Measurements from ENCODE around the gene RANBP17.
"Not testable (repeated sequence)": the region's sequence is repeated elsewhere in the genome, so short reads cannot be mapped to it uniquely, and the experiment has no call there.

Gene RANBP17

GRCh38 chr5:170861917-170862766 lies at the start of gene RANBP17:
TSS of gene RANBP17 (plus strand) at chr5:170862018.
- no peak for DNase-seq

DNA sequence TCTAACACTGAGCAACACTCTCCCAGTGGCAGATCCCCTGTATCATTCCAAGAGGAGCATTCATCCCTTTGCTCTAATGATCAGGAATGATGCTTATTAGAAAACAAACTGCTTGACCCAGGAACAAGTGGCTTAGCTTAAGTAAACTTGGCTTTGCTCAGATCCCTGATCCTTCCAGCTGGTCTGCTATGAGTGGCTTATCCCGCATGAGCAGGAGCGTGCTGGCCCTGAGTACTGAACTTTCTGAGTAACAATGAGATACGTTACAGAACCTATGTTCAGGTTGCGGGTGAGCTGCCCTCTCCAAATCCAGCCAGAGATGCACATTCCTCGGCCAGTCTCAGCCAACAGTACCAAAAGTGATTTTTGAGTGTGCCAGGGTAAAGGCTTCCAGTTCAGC lies 48.6 kb upstream of the RANBP17 start:
- no peak for DNase-seq

- DNase-seq, result no peak
These were observed 44.6 kb upstream of the RANBP17 start for GRCh38 chr5:170817195-170817594.

DNA sequence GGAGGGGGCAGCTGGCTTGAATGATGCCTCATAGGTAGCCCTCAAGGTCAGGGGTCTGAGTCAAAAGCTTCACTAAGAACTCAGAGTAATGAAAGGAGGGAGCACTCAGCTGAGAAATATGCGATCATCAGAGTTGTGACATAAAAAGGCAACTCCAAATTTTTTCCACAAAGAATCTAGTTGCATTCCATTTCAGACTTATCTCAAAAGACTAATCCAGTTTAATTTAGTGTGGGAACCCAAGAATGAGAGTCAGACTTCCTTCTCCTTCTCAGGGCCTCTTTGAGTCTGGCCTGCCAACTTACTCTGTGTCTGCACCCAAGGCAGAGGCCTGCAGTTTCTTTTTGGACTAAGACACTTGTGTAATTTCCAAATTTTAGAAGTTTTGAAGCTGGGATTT lies 43.6 kb upstream of the RANBP17 start:
- no peak for DNase-seq

GRCh38 chr5:170819824-170820223 lies 42.0 kb upstream of the RANBP17 start:
- DNase-seq, result no peak

GRCh38 chr5:170821257-170821800 lies 40.5 kb upstream of the RANBP17 start:
- DNase-seq, result no peak

GRCh38 chr5:170826117-170826516 lies 35.7 kb upstream of the RANBP17 start:
- DNase-seq, result no peak

GRCh38 chr5:170832241-170832640 lies 29.6 kb upstream of the RANBP17 start:
- no peak for DNase-seq

GRCh38 chr5:170833981-170834380 lies 27.8 kb upstream of the RANBP17 start:
- DNase-seq, result not testable (repeated sequence)

- DNase-seq, result no peak
These were observed 25.6 kb upstream of the RANBP17 start for GRCh38 chr5:170836226-170836625.

DNA sequence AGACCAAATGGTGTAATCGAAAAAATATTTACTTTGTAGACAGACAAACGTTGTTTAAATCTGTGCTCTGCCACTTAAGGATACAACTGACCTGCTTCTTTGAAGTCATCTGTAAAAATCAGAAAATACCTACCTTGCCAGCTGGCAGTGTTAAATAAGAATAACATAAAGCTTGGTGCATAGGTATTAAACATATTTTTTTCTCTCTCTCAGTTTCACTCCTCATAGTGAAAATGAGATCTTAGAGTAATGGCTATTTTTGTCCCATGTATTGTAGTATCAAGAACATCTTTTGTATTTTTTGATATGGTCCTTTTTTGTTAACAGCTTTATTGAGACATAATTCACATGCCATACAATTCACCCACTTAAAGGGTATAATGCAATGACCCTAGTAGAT lies 17.9 kb upstream of the RANBP17 start:
- DNase-seq, result no peak

DNA sequence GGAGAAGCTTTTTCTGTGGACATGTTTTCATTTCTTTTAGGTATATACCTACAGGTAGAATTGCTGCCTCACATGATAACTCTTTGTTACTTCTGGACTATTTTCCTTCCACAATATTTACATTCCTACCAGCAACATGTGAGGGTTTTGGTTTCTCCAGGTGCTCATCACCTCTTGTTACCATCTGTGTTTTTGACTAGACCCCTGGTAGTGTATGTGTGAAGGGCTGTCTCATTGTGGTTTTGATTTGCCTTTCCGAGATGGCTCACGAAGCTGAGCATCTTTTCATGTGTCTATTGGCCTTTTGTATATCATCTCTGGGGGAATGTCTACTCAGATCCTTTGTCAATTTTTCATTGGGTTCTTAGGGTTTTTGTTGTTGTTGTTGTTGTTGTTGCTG lies 17.2 kb upstream of the RANBP17 start:
- no peak for DNase-seq

GRCh38 chr5:170846416-170846815 lies 15.4 kb upstream of the RANBP17 start:
- no peak for DNase-seq

GRCh38 chr5:170846846-170847245 lies 15.0 kb upstream of the RANBP17 start:
- no peak for DNase-seq

GRCh38 chr5:170848033-170848432 lies 13.8 kb upstream of the RANBP17 start:
- DNase-seq, result no peak

DNA sequence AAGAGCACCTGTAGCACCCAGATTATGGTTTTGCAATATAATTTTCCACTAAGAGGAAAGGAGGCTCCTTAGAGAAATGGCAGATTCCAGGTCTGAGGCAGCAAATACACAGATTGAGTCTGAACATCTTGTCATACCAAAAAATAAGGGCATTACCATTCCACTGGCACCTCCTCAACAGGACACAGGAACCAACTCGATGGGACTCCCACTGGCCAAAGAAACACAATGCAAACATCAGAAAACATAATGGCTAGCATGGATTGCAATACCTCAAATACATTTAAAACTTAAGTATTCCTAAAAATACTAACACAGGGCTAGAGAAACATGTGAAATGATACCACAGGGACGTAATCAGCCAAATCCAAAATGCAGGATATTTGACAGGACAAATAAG lies 12.4 kb upstream of the RANBP17 start:
- DNase-seq, result no peak

GRCh38 chr5:170854566-170854965 lies 7.3 kb upstream of the RANBP17 start:
- no peak for DNase-seq

GRCh38 chr5:170857066-170857465 lies 4.8 kb upstream of the RANBP17 start:
- no peak for DNase-seq

- DNase-seq, result no peak
These were observed 1.4 kb upstream of the RANBP17 start for GRCh38 chr5:170860415-170860814.

- DNase-seq, result no peak
These were observed 776 bp upstream of the RANBP17 start for GRCh38 chr5:170860818-170861666.

- no peak for DNase-seq
These were observed 226 bp upstream of the RANBP17 start for GRCh38 chr5:170861667-170861916.

DNA sequence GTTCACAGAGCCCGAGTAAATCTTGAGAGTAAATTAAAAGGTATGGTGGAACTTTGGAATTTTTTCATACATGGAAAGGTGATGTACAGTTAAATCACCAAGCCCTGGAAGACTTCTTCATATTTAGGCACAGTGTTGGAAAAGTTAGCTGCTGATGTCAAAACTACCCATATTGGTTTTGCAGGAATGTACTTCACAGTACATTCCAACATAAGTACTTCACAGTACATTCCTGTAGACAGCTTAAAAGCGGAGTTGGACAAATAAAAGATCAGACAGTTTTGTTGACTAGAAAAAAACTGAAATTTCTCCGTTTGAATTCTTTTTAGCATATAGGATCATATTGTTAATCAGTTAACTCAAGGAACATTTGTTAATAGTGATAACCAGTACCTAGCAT lies 1.8 kb downstream of the RANBP17 start:
- no peak for DNase-seq

DNA sequence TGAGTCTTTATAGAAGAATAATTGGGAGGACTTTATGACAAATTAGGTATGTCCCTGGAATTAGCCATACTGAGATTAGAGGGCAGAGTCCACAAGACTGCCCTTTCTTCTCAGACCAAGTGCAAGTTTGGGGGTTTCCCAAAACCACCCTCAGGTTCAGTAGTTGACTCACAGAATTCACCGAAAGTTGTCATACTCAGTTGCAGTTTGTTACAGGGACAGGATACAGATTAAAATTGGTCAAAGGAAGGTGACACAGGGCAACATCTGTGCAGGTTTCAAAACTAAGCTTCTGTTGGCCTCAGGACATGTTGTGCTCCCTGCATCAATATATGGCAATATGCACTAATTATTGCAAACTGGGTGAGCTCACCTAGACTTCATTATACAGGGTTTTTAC lies 3.8 kb downstream of the RANBP17 start:
- no peak for DNase-seq

DNA sequence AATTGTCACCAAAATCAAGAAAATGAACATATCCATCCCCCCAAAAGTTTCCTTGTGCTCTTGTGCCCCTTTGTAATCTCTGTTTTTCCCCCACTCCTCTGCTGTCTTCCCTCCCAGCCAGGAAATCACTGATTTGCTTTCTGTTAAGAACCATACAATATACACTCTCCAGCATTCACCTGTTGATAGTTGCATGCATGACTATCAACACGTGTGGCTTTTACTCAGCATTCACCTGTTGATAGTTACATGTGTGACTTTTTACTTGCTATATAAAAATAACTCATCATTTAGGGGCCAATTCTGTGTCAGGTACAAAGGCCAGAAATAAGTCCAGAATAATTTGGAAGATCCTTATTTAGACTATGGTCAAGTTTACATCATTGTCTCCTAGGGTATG lies 6.0 kb downstream of the RANBP17 start:
- DNase-seq, result no peak

All from GF-D8 (cell line).